SH-SY5Y (cell line): Measurements from ENCODE around the gene FBLIM1.

ENCODE experiments used
- GATA2 ChIP-seq: IDR thresholded peaks from 2 replicates; pipeline ENCODE4 v1.6.1; 2011; ENCODE audit warnings: mild to moderate bottlenecking, low read depth, low read length
- GATA3 ChIP-seq: IDR thresholded peaks from 2 replicates; pipeline ENCODE4 v1.6.1; 2011; ENCODE audit warnings: low read depth, mild to moderate bottlenecking, low read length, moderate library complexity

Gene FBLIM1

DNA sequence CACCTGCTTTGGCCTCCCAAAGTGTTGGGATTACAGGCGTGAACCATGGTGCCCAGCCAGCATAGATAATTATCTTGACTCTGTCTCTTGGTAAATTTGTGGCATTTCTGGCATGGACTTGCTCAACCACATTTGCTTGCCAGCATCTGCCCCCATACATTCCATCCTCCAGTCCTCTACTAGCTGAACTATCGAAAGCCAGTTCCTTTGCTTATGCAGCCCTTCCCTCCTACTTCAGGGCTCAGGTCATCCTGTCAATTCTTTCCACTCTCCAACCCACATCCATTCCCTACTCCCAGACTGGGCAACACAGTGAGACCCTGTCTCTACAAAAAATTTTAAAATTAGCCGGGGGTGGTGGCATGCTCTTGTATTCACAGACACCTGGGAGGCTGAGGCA, 61.9 kb downstream of the FBLIM1 start:
- TF ChIP-seq GATA2 (no peak), GATA3 (no peak)

DNA sequence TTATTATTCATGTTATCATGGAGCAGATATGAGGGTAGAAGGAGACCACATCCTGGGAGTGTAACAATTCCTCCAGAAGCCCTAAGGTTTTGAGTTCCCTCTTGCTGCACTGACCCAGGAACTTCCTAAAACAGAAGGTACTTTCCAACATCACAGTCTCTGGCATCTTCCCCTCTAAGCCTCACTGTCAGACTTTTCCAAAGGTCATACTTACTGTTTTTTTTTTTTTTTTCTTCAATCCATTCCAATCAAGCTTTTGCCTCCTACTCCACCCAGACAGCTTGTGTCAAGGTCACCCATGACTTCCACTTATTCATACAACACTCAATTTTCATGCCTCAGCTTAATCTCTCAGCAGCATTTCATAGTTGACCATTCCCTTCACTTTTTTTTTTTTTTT, 67.2 kb downstream of the FBLIM1 start:
- TF ChIP-seq GATA2 = no peak
- no peak for TF ChIP-seq GATA3

DNA sequence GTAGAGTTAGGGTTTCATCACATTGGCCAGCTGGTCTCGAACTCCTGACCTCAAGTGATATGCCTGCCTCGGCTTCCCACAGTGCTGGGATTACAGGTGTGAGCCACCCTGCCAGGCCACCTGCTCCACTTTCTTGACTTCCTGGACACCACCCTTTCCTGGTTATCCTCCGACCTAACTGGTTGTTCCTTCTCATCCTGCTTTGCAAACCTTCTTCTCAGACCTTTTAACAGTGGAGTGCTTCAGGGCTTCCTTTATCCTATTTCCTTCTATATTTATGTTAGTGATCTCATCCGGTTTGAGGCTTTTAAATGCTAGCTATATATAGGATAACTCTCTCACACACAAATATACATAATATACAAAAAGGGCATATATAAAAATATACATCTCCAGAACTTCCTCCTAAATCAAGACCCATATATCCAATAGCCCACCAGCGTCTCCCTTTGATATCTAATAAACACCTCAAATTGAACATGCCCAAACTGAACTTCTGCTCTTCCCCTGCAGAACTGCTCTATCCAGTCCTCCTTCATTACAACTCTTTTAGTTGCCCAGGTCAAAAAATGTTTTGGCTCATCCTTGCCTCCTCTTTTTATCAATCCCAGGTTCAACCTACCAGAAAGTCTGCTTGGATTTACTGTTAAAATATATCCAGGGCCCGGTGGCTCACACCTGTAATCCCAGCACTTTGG, 68.4 kb downstream of the FBLIM1 start:
- TF ChIP-seq GATA2 = no peak
- no peak for TF ChIP-seq GATA3

DNA sequence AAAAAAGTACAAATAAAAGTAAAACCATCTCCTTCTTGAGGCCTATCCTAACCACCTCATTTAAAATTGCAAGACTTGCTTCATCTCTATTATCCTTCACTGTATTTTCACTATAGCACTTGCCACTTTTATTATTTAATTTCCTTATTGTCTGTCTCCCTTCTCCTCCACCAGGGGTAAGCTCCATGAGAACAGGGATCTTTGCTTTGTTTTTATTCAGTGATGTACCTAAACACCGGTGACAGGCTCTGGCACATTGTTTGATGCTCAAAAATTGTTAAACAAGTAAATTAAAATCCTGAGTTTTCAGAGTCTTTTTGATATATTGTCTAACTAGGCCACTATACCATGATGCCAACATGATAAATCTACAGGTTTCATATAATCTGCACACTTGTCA, 71.7 kb downstream of the FBLIM1 start:
- TF ChIP-seq GATA3 = no peak
- TF ChIP-seq GATA2 = no peak

DNA sequence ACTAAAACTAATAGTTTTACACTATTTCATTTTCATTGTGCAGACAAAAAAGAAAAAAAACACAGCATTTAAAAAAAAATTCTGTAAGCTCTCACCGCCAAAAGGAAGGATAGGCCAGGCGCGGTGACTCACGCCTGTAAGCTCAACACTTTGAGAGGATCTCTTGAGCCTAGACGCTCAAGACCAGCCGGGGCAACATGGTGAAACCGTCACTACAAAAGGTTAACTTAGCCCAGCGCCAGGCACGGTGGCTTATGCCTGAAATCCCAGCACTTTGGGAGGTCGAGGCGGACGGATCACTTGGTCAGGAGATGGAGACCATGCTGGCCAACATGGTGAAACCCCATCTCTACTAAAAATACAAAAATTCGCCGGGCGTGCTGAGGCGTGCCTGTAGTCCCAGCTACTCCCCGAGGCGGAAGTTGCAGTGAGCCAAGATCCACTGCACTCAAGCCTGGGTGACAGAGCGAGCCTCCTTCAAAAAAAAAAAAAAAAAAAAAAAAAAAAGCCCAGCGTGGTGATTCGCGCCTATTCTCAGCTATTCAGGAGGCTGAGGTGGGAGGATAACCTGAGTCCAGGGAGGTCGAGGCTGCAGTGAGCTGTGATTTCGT, 74.6 kb downstream of the FBLIM1 start:
- no peak for TF ChIP-seq GATA3
- no peak for TF ChIP-seq GATA2

DNA sequence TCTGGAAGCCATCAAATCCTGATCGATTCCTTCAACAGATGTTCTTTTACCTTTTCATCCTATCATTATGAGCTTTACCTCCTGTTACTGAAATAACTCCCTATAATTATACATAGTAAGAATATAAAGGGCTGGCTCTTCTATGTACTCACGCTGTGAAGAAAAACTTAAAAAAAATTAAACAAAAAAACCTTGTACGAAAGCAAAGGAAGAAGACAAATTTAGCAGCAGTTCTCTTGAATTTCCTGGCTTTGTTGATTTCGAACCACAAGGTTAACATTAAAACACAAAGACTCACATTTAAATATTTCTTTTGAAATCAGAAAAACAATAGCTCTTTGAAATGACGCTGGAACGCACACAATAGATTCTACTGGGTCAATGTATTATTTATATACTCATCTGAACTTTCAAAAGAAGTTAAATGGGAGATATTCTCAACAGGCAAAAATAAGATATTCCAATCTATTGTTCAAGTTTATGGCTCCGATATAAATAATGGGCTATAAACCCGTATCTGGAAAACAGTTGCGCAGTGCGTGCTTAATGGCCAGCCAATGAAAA, 75.3 kb downstream of the FBLIM1 start:
- 0 out of 2 replicates have a peak, but pooled peaks have one; percentile 9 for TF ChIP-seq GATA2
- no peak for TF ChIP-seq GATA3

DNA sequence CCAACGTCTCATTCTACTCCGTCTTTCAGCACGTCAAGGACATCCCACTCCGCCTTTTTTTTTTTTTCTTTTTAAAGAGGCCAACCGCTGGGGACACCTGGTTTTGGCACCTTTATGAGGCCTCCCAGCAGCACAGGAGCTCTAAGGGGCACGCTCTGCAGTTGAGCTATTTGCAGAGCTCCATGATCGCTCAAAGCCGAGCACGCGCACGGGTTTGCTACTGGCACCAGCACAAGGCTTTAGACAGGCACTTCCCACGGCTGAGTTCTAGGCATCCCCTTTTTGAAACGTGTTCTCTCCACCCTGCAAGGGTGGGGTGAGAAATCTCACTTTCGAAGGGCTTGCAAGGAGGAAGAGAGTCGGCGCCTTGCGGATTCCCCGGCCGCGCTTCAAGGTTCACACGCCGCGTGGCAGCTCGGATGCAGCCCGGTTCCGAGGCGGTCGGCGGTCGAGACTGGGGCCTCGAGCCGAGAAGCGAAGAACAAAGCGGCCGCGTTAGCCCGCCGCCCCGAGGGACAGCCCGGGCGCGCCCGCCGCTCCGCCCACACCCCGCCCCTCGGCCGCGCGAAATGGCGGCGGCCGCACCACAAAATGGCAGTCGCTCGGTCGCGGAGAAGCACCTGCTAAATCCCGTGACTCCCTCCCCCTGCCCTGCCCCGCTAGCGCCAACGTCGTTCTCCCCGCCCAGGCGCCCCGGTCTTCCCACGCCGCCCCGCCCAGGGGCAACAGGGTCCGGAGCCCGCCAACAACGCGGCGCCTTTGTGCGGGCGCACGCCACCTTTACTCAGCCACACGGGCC, 76.0 kb downstream of the FBLIM1 start:
- TF ChIP-seq GATA3 (no peak), GATA2 (no peak)

DNA sequence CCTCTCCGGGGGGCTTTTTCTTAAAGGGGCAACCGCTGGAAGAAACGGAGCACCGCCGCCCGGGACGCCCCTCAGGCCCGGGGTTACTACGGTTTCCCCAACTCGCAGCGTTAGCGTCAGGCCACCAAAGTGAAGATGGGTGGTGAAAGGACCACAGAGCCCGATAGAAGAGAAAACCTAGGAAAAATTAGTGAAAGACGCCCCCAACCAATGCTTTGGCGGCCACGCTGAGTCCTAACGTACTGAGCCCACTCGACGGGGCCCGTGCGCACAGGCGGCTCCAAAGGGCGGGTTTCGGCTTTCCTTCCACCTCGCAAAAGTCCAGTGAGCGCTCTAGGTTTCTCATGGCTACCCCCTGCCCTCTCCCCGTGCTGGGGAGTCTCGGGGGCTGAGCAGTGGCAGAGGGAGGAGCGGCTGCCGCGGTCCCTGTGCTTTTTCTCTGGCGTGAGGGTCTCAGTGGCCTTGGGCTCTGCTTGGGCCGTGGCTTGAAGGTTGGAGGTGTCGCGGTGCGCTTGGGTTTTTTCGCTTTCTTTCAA, 76.7 kb downstream of the FBLIM1 start:
- TF ChIP-seq GATA3 (no peak), GATA2 (no peak)

DNA sequence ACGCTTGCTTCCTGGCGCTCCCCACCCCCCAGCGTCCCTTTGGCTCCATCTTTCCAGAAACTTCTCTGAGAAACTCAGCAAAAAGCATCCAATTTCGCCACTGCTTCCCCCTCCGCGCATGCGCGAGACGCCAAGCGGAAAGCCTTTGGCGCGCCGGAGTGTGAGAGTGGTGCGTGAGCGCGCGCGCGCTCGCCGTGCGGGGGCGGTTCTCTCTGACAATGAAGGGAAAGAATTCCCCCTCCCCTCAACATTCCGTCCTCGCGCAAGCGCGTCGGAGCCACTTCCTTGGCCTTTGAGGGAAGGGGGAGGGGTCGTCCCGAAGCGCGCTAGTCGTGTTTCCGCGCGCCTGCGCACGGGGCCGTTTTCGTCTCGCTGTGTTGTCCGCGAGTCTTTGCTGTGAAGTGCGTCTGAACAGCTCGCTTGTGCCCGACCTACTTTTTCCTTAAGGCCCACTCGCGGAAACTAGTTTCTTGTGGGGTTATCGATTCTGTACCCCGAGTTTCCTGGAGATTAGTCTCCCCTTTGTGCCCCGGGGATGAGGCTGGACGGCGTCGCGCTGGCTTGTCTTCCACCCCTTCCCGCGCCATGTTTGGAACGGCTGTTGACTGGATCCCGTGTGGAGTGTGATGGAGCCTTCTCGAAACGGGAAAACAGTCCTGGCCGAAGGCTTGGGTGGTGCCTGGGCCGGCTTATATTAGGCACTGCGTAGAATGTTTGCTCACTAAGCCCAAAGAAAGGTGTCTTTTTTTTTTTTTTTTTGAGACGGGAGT, 77.3 kb downstream of the FBLIM1 start:
- TF ChIP-seq GATA3 = no peak
- TF ChIP-seq GATA2 = no peak
